ENCODE measurements around the gene CANX. TPM values are rescaled to one million over a fixed set of nuclear protein-coding genes. Genes with fewer than 3 reads are reported as not detected.

The CANX gene
- total and polyA plus RNA-seq, 2 of the 13 experiments (the other 11 are each of a cell fraction or from before 2014, with no cell fraction given) = 477 to 680 TPM

DNA sequence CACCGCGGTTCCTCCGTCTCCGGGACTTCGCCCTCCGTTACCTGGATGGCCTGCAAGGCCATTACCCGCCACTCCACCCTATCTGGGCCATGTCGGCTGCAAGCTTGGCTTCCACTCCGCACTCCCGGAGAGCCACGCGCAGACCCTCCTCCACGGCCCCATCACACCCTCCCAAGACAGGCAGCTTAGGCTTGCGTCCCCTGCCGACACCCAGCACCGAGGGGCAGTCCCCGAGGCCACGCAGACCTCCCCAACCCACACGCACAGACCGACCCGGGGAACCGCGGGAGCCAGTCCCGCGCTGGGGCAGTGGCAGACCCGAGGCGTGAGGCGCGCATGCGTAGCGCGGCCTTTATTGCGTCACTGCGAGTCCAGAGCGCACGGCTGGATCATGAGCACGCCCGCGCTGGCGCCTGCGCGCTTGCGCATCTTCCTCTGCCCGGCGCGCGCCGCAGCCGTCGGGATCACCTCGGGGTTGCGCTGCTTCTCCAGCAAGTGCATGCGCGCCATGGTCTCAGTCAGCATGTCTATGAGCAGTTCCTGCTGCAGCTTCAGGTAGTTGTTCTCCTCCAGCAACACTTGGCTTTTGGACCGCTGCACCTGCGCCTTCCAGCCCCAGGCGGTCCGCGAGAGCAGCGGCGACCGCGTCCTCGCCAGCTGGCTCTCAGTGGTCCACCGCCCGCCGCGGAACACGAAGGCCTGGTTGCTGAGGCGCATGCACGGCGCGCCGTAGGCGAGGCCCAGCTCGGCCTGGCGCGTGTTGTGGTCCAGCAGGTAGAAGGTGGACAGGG, 20.3 kb upstream of the CANX start (continued):
- TF ChIP-seq, protein P1, sequence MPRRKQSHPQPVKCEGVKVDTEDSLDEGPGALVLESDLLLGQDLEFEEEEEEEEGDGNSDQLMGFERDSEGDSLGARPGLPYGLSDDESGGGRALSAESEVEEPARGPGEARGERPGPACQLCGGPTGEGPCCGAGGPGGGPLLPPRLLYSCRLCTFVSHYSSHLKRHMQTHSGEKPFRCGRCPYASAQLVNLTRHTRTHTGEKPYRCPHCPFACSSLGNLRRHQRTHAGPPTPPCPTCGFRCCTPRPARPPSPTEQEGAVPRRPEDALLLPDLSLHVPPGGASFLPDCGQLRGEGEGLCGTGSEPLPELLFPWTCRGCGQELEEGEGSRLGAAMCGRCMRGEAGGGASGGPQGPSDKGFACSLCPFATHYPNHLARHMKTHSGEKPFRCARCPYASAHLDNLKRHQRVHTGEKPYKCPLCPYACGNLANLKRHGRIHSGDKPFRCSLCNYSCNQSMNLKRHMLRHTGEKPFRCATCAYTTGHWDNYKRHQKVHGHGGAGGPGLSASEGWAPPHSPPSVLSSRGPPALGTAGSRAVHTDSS (CRISPR knock-in tag; conservative IDR thresholded peaks at IDR 0.05) = no peak; the same call in 1 of the 2 replicates
- TF ChIP-seq SNAI1 (CRISPR knock-in tag; IDR thresholded peaks at IDR 0.05; ENCODE audit: borderline replicate concordance) (0 out of 2 replicates have a peak, but pooled peaks have one; percentile 62), ASH2L (IDR thresholded peaks at IDR 0.05; ENCODE audit: insufficient read length, low read depth, low read length) (peak; percentile 74), YEATS4 (CRISPR knock-in tag; IDR thresholded peaks at IDR 0.05; ENCODE audit: borderline replicate concordance) (peak; percentile 88), ZFP82 (CRISPR knock-in tag; IDR thresholded peaks at IDR 0.05; ENCODE audit: borderline replicate concordance) (peak; percentile 94; the same call in 1 of the 2 replicates), ZFP1 (CRISPR knock-in tag; IDR thresholded peaks at IDR 0.05) (peak; percentile 89), SYNCRIP (IDR thresholded peaks at IDR 0.05; ENCODE audit: insufficient read depth, low read depth, low read length) (no peak), TAF1 (CRISPR knock-in tag; IDR thresholded peaks at IDR 0.05) (peak; percentile 94; the same call in 1 of the 2 replicates), FOXJ3 (CRISPR knock-in tag; IDR thresholded peaks at IDR 0.05; ENCODE audit: borderline replicate concordance) (peak; percentile 64; the same call in 1 of the 2 replicates), MBNL3 (CRISPR knock-in tag; conservative IDR thresholded peaks at IDR 0.05) (no peak), ZBTB1 (CRISPR knock-in tag; IDR thresholded peaks at IDR 0.05; ENCODE audit: borderline replicate concordance) (no peak)
- TF ChIP-seq, protein P2, sequence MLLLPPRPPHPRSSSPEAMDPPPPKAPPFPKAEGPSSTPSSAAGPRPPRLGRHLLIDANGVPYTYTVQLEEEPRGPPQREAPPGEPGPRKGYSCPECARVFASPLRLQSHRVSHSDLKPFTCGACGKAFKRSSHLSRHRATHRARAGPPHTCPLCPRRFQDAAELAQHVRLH (CRISPR knock-in tag; IDR thresholded peaks at IDR 0.05; ENCODE audit: borderline replicate concordance, low read depth) = peak; percentile 67; the same call in 1 of the 2 replicates
- TF ChIP-seq, protein P3, sequence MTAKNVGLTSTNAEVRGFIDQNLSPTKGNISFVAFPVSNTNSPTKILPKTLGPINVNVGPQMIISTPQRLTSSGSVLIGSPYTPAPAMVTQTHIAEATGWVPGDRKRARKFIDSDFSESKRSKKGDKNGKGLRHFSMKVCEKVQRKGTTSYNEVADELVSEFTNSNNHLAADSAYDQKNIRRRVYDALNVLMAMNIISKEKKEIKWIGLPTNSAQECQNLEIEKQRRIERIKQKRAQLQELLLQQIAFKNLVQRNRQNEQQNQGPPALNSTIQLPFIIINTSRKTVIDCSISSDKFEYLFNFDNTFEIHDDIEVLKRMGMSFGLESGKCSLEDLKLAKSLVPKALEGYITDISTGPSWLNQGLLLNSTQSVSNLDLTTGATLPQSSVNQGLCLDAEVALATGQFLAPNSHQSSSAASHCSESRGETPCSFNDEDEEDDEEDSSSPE (CRISPR knock-in tag; IDR thresholded peaks at IDR 0.05) = peak; percentile 91
- TF ChIP-seq, protein P4, sequence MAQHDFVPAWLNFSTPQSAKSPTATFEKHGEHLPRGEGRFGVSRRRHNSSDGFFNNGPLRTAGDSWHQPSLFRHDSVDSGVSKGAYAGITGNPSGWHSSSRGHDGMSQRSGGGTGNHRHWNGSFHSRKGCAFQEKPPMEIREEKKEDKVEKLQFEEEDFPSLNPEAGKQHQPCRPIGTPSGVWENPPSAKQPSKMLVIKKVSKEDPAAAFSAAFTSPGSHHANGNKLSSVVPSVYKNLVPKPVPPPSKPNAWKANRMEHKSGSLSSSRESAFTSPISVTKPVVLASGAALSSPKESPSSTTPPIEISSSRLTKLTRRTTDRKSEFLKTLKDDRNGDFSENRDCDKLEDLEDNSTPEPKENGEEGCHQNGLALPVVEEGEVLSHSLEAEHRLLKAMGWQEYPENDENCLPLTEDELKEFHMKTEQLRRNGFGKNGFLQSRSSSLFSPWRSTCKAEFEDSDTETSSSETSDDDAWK (CRISPR knock-in tag; IDR thresholded peaks at IDR 0.05) = no peak
- TF ChIP-seq, protein P5, sequence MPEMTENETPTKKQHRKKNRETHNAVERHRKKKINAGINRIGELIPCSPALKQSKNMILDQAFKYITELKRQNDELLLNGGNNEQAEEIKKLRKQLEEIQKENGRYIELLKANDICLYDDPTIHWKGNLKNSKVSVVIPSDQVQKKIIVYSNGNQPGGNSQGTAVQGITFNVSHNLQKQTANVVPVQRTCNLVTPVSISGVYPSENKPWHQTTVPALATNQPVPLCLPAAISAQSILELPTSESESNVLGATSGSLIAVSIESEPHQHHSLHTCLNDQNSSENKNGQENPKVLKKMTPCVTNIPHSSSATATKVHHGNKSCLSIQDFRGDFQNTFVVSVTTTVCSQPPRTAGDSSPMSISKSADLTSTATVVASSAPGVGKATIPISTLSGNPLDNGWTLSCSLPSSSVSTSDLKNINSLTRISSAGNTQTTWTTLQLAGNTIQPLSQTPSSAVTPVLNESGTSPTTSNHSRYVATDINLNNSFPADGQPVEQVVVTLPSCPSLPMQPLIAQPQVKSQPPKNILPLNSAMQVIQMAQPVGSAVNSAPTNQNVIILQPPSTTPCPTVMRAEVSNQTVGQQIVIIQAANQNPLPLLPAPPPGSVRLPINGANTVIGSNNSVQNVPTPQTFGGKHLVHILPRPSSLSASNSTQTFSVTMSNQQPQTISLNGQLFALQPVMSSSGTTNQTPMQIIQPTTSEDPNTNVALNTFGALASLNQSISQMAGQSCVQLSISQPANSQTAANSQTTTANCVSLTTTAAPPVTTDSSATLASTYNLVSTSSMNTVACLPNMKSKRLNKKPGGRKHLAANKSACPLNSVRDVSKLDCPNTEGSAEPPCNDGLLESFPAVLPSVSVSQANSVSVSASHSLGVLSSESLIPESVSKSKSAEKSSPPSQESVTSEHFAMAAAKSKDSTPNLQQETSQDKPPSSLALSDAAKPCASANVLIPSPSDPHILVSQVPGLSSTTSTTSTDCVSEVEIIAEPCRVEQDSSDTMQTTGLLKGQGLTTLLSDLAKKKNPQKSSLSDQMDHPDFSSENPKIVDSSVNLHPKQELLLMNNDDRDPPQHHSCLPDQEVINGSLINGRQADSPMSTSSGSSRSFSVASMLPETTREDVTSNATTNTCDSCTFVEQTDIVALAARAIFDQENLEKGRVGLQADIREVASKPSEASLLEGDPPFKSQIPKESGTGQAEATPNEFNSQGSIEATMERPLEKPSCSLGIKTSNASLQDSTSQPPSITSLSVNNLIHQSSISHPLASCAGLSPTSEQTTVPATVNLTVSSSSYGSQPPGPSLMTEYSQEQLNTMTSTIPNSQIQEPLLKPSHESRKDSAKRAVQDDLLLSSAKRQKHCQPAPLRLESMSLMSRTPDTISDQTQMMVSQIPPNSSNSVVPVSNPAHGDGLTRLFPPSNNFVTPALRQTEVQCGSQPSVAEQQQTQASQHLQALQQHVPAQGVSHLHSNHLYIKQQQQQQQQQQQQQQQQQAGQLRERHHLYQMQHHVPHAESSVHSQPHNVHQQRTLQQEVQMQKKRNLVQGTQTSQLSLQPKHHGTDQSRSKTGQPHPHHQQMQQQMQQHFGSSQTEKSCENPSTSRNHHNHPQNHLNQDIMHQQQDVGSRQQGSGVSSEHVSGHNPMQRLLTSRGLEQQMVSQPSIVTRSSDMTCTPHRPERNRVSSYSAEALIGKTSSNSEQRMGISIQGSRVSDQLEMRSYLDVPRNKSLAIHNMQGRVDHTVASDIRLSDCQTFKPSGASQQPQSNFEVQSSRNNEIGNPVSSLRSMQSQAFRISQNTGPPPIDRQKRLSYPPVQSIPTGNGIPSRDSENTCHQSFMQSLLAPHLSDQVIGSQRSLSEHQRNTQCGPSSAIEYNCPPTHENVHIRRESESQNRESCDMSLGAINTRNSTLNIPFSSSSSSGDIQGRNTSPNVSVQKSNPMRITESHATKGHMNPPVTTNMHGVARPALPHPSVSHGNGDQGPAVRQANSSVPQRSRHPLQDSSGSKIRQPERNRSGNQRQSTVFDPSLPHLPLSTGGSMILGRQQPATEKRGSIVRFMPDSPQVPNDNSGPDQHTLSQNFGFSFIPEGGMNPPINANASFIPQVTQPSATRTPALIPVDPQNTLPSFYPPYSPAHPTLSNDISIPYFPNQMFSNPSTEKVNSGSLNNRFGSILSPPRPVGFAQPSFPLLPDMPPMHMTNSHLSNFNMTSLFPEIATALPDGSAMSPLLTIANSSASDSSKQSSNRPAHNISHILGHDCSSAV (CRISPR knock-in tag; IDR thresholded peaks at IDR 0.05; ENCODE audit: borderline replicate concordance) = no peak; the same call in 1 of the 2 replicates

Measured in HepG2 (cell line).